HFFc6 (cell line): Measurements from ENCODE around the gene PPTC7. TPM values are rescaled to one million over a fixed set of nuclear protein-coding genes. Genes with fewer than 3 reads are reported as not detected.
"Not testable (repeated sequence)": the region's sequence is repeated elsewhere in the genome, so short reads cannot be mapped to it uniquely, and the experiment has no call there.

Experiments used
- DNase-seq: peaks from one replicate; pipeline ENCODE4 v3.0.0-alpha.2; 2018
- H3K27ac Mint-ChIP-seq: 2 replicates; pipeline ENCODE4 v1.8.0; 2020; ENCODE audit warnings: mild to moderate bottlenecking, mixed read lengths
- H3K27me3 Mint-ChIP-seq: 2 replicates; pipeline ENCODE4 v1.8.0; 2021; ENCODE audit warnings: mild to moderate bottlenecking, moderate library complexity, mixed read lengths; ENCODE audit not compliant: insufficient read depth
- H3K36me3 Mint-ChIP-seq: 2 replicates; pipeline ENCODE4 v1.8.0; 2021; ENCODE audit warnings: low read depth, mixed read lengths
- H3K4me1 Mint-ChIP-seq: 2 replicates; pipeline ENCODE4 v1.8.0; 2020; ENCODE audit warnings: low read depth, mixed read lengths
- H3K4me3 Mint-ChIP-seq: 2 replicates; pipeline ENCODE4 v1.8.0; 2020; ENCODE audit warnings: mild to moderate bottlenecking, moderate library complexity, mixed read lengths
- H3K9me3 Mint-ChIP-seq: 2 replicates; pipeline ENCODE4 v1.8.0; 2020; ENCODE audit warnings: mild to moderate bottlenecking, mixed read lengths
- CTCF ChIP-seq: fragments of 200-600 bp; sonication (generic); IDR thresholded peaks from 2 replicates; pipeline ENCODE4 v1.5.0; 2021; ENCODE audit warnings: antibody characterized with exemption, mild to moderate bottlenecking
- total RNA-seq, 6 experiments: library from RNA; stranded (reverse); fragmentation: NEBNext Ultra II Directional; extraction: Animal tissue kit (Norgen Biotek cat#: 25700); gene quantifications; 2 replicates in 1 of 6; 3 replicates in 5 of 6; pipeline ENCODE4 v1.2.3, GENCODE V29; 2021

The PPTC7 gene
- total RNA-seq, 6 experiments from 2014 or later: 8.9 to 13.6 (median 12.0) TPM

GRCh38 chr12:110590806-110591326 is 7.7 kb upstream of the PPTC7 start:
- Mint-ChIP-seq H3K4me3 (no peak overlapping the region), H3K27ac (peak overlapping the region; percentile 71; the same call in 1 of the 2 replicates)
- no peak for DNase-seq

GRCh38 chr12:110590059-110590458 is 6.9 kb upstream of the PPTC7 start:
- TF ChIP-seq CTCF: no peak
- Mint-ChIP-seq H3K27me3 (peaks cover 3% of the 10 kb centered on the region), H3K4me1 (peaks cover 18% of the 10 kb centered on the region), H3K27ac (no peak overlapping the region), H3K36me3 (no peaks in the 10 kb centered on the region), H3K4me3 (no peak overlapping the region), H3K9me3 (no peaks in the 10 kb centered on the region)
- no peak for DNase-seq

More at GRCh38 chr12:110590806-110591326, 7.7 kb upstream of the PPTC7 start:
- no peaks in the 10 kb centered on the region for H3K9me3 Mint-ChIP-seq
- peaks cover 3% of the 10 kb centered on the region for H3K27me3 Mint-ChIP-seq
- H3K36me3 Mint-ChIP-seq: no peaks in the 10 kb centered on the region
- H3K4me1 Mint-ChIP-seq: peaks cover 10% of the 10 kb centered on the region; the same call in 1 of the 2 replicates
- TF ChIP-seq CTCF: no peak

- H3K36me3 Mint-ChIP-seq, H3K27ac Mint-ChIP-seq, DNase-seq, H3K4me3 Mint-ChIP-seq, H3K27me3 Mint-ChIP-seq, H3K9me3 Mint-ChIP-seq: not testable (repeated sequence)
- H3K4me1 Mint-ChIP-seq: peaks cover 36% of the 10 kb centered on the region
Measured at GRCh38 chr12:110587102-110587501, 4.0 kb upstream of the PPTC7 start.

- peaks cover 38% of the 10 kb centered on the region for H3K4me1 Mint-ChIP-seq
- no peaks in the 10 kb centered on the region for H3K36me3 Mint-ChIP-seq
- no peaks in the 10 kb centered on the region for H3K9me3 Mint-ChIP-seq
- DNase-seq: peak; percentile 10
- H3K27me3 Mint-ChIP-seq: peaks cover 3% of the 10 kb centered on the region
- H3K27ac Mint-ChIP-seq: peak overlapping the region; percentile 38
- peak overlapping the region; percentile 51 for H3K4me3 Mint-ChIP-seq
- TF ChIP-seq CTCF: no peak
Measured at GRCh38 chr12:110585231-110585799, 2.2 kb upstream of the PPTC7 start.

- no peaks in the 10 kb centered on the region for H3K36me3 Mint-ChIP-seq
- H3K27ac Mint-ChIP-seq: peak overlapping the region; percentile 65
- DNase-seq: peak; percentile 9
- peaks cover under 1% of the 10 kb centered on the region; the same call in 1 of the 2 replicates for H3K27me3 Mint-ChIP-seq
- peak overlapping the region; percentile 90 for H3K4me3 Mint-ChIP-seq
- no peak for TF ChIP-seq CTCF
- peaks cover 58% of the 10 kb centered on the region for H3K4me1 Mint-ChIP-seq
- H3K9me3 Mint-ChIP-seq: no peaks in the 10 kb centered on the region
Measured at GRCh38 chr12:110582276-110583136, 612 bp downstream of the PPTC7 start.

- peak overlapping the region; percentile 65 for H3K27ac Mint-ChIP-seq
- H3K4me3 Mint-ChIP-seq: peak overlapping the region; percentile 90
- H3K27me3 Mint-ChIP-seq: peaks cover 2% of the 10 kb centered on the region; the same call in 1 of the 2 replicates
- no peak for TF ChIP-seq CTCF
- DNase-seq: no peak
- no peaks in the 10 kb centered on the region for H3K9me3 Mint-ChIP-seq
- no peaks in the 10 kb centered on the region for H3K36me3 Mint-ChIP-seq
- peaks cover 63% of the 10 kb centered on the region for H3K4me1 Mint-ChIP-seq
Measured at GRCh38 chr12:110581931-110582275, 1.2 kb downstream of the PPTC7 start.
